SK-N-MC (cell line): ENCODE measurements around the gene ZSCAN30.

Source experiments
- EZH2 ChIP-seq: fragments of 200-600 bp; sonication (generic); IDR thresholded peaks from one replicate; pipeline ENCODE4 v1.6.1; 2017; ENCODE audit warnings: antibody characterized with exemption
- POLR2AphosphoS5 ChIP-seq: IDR thresholded peaks from 2 replicates; pipeline ENCODE4 v1.6.1; 2012; ENCODE audit warnings: mild to moderate bottlenecking, low read depth, low read length, borderline replicate concordance

GRCh38 chr18:35248429-35248828 is 41.6 kb downstream of the ZSCAN30 start:
- TF ChIP-seq POLR2AphosphoS5 (no peak), EZH2 (no peak)
